Osteocyte (in vitro differentiated cells): ENCODE results near the gene GPC5. TPM values are rescaled to one million over a fixed set of nuclear protein-coding genes. Genes with fewer than 3 reads are reported as not detected.

Experiments
- DNase-seq: peaks from one replicate; pipeline ENCODE4 v3.0.0; 2021; ENCODE audit warnings: mixed read lengths; ENCODE audit not compliant: unreplicated experiment; ENCODE audit errors: extremely low spot score
- H3K27ac Mint-ChIP-seq: one replicate; pipeline ENCODE4 v1.8.0; 2021; ENCODE audit warnings: mild to moderate bottlenecking, mixed read lengths; ENCODE audit not compliant: unreplicated experiment
- H3K27me3 Mint-ChIP-seq: one replicate; pipeline ENCODE4 v1.8.0; 2021; ENCODE audit warnings: mixed read lengths; ENCODE audit not compliant: unreplicated experiment
- H3K36me3 Mint-ChIP-seq: one replicate; pipeline ENCODE4 v1.8.0; 2021; ENCODE audit warnings: mixed read lengths; ENCODE audit not compliant: unreplicated experiment
- H3K4me1 Mint-ChIP-seq: one replicate; pipeline ENCODE4 v1.8.0; 2021; ENCODE audit warnings: mixed read lengths; ENCODE audit not compliant: unreplicated experiment
- H3K4me3 Mint-ChIP-seq: one replicate; pipeline ENCODE4 v1.8.0; 2021; ENCODE audit warnings: mild to moderate bottlenecking, moderate library complexity, mixed read lengths; ENCODE audit not compliant: unreplicated experiment
- H3K9me3 Mint-ChIP-seq: one replicate; pipeline ENCODE4 v1.8.0; 2021; ENCODE audit warnings: mixed read lengths; ENCODE audit not compliant: unreplicated experiment
- total RNA-seq: library from RNA; stranded (reverse); gene quantifications from 2 replicates; pipeline ENCODE4 v1.2.1, GENCODE V29; 2021
- TF ChIP-seq, protein P1 (sequence below): fragments of 200-600 bp; sonication (generic); IDR thresholded peaks from 2 replicates; pipeline ENCODE4 v1.5.0; 2021; ENCODE audit warnings: antibody characterized with exemption, mild to moderate bottlenecking, moderate library complexity

Gene GPC5
- total RNA-seq, 1 donor from 2014 or later, result 12.9 TPM

DNA sequence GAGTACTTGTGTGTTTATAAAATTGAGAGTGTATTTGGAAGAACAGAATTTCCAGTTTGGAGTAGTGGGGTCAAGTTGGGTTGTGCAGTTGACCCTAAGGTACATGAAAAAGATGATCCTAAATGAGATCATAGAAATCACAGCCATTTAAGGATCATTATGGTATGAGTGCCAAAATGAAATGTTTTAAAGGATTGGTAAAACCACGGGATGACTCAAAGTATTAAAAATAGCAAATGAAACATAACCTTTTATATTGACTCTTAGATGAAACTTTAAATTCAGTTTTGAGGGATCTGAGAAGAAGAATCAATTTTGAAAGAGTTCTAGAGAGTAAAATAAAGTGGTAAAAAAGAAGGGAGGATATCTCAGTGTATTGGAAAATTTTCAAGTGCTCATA lies 773.8 kb downstream of the GPC5 start:
- H3K9me3 Mint-ChIP-seq, result no peaks in the 10 kb centered on the region
- TF ChIP-seq, protein P1, sequence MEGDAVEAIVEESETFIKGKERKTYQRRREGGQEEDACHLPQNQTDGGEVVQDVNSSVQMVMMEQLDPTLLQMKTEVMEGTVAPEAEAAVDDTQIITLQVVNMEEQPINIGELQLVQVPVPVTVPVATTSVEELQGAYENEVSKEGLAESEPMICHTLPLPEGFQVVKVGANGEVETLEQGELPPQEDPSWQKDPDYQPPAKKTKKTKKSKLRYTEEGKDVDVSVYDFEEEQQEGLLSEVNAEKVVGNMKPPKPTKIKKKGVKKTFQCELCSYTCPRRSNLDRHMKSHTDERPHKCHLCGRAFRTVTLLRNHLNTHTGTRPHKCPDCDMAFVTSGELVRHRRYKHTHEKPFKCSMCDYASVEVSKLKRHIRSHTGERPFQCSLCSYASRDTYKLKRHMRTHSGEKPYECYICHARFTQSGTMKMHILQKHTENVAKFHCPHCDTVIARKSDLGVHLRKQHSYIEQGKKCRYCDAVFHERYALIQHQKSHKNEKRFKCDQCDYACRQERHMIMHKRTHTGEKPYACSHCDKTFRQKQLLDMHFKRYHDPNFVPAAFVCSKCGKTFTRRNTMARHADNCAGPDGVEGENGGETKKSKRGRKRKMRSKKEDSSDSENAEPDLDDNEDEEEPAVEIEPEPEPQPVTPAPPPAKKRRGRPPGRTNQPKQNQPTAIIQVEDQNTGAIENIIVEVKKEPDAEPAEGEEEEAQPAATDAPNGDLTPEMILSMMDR, result no peak
- peaks cover 20% of the 10 kb centered on the region for H3K27me3 Mint-ChIP-seq
- DNase-seq, result no peak
- H3K4me1 Mint-ChIP-seq, result no peaks in the 10 kb centered on the region
- no peak overlapping the region for H3K4me3 Mint-ChIP-seq
- H3K27ac Mint-ChIP-seq, result no peak overlapping the region
- no peaks in the 10 kb centered on the region for H3K36me3 Mint-ChIP-seq

GRCh38 chr13:92173254-92173653 lies 774.8 kb downstream of the GPC5 start:
- TF ChIP-seq, protein P1, result no peak
- no peak for DNase-seq
- Mint-ChIP-seq H3K9me3 (no peaks in the 10 kb centered on the region), H3K4me3 (no peak overlapping the region), H3K4me1 (no peaks in the 10 kb centered on the region), H3K27me3 (peaks cover 20% of the 10 kb centered on the region), H3K36me3 (no peaks in the 10 kb centered on the region), H3K27ac (no peak overlapping the region)

GRCh38 chr13:92175330-92175729 lies 776.9 kb downstream of the GPC5 start:
- no peaks in the 10 kb centered on the region for H3K9me3 Mint-ChIP-seq
- TF ChIP-seq, protein P1, result peak; percentile 66
- H3K36me3 Mint-ChIP-seq, result no peaks in the 10 kb centered on the region
- no peak overlapping the region for H3K27ac Mint-ChIP-seq
- DNase-seq, result no peak
- peaks cover 20% of the 10 kb centered on the region for H3K27me3 Mint-ChIP-seq
- H3K4me3 Mint-ChIP-seq, result no peak overlapping the region
- no peaks in the 10 kb centered on the region for H3K4me1 Mint-ChIP-seq

DNA sequence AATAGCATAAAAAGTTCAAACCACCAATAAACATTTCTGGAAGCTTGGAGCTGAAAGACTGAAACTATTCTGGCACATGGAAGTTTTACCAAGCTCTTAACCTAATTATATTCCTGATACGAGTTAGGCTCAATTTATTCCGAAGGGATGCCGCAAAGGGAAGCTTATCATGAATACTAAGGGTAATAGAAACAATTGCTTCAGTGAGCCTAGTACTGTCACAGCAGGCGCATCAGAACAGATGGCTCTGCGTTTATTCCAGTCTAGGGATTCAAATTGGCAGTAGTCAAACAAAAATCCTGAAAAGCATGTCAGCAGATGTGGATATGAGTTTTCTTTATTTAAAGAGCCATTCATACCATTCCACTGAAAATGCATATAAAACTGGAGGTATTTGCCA lies 779.5 kb downstream of the GPC5 start:
- H3K27me3 Mint-ChIP-seq, result peaks cover 8% of the 10 kb centered on the region

GRCh38 chr13:92179223-92179622 lies 780.8 kb downstream of the GPC5 start:
- H3K27ac Mint-ChIP-seq, result no peak overlapping the region
- H3K4me3 Mint-ChIP-seq, result no peak overlapping the region
- H3K9me3 Mint-ChIP-seq, result no peaks in the 10 kb centered on the region
- H3K4me1 Mint-ChIP-seq, result no peaks in the 10 kb centered on the region
- peaks cover 12% of the 10 kb centered on the region for H3K27me3 Mint-ChIP-seq
- no peaks in the 10 kb centered on the region for H3K36me3 Mint-ChIP-seq
- no peak for DNase-seq
- TF ChIP-seq, protein P1, result no peak

More for the DNA sequence above, 779.5 kb downstream of the GPC5 start:
- TF ChIP-seq, protein P1, result no peak
- Mint-ChIP-seq H3K36me3 (no peaks in the 10 kb centered on the region), H3K27ac (no peak overlapping the region), H3K9me3 (no peaks in the 10 kb centered on the region), H3K4me3 (no peak overlapping the region), H3K4me1 (no peaks in the 10 kb centered on the region)
- DNase-seq, result no peak
